SK-N-SH (cell line): Measurements from ENCODE around the gene LLGL1. TPM values are rescaled to one million over a fixed set of nuclear protein-coding genes. Genes with fewer than 3 reads are reported as not detected.

Experiments used
- CTCF ChIA-PET: fragments of 300-600, 350-600 bp; formaldehyde crosslinking; extraction: SDS; loops from one replicate; lab custom pipeline; 2021; lab: Yijun Ruan, JAX
- POLR2A ChIA-PET: fragments of 350-600 bp; sonication (Branson Sonifier 250); formaldehyde crosslinking; extraction: SDS; loops from one replicate; lab custom pipeline; 2020; ENCODE audit warnings: antibody characterized with exemption, inconsistent platforms; lab: Yijun Ruan, JAX
- DNase-seq: peaks from one replicate; pipeline ENCODE4 v3.0.0; 2012
- H2AFZ ChIP-seq: fragments of 200-600 bp; sonication (generic); 2 replicates; pipeline ENCODE4 v1.8.1; 2016; ENCODE audit warnings: antibody characterized with exemption, mild to moderate bottlenecking, low read depth
- H3F3A ChIP-seq: fragments of 200-600 bp; sonication (generic); replicated peaks from 2 replicates; pipeline ENCODE3; 2016; ENCODE audit warnings: antibody characterized with exemption, mild to moderate bottlenecking; ENCODE audit not compliant: insufficient read depth
- H3K27ac ChIP-seq, 2 experiments: fragments of 200-500 bp in 1 of 2; fragments of 200-600 bp in 1 of 2; sonication (Bioruptor generic) in 1 of 2; sonication (generic), shearing (Covaris generic) in 1 of 2; 2 replicates each; pipeline versions ENCODE4 v1.5.1 to v1.6.1; 2014 to 2016; ENCODE audit warnings: low read depth in 2 of 2, inconsistent platforms in 1 of 2, low read length in 1 of 2, mild to moderate bottlenecking in 1 of 2, mixed read lengths in 1 of 2
- H3K27me3 ChIP-seq: fragments of 200-600 bp; sonication (generic), shearing (Covaris generic); 2 replicates; pipeline ENCODE4 v1.6.1; 2016; ENCODE audit warnings: mixed run types; ENCODE audit not compliant: insufficient read depth
- H3K36me3 ChIP-seq, 2 experiments: fragments of 200-500 bp in 1 of 2; fragments of 200-600 bp in 1 of 2; sonication (Bioruptor generic) in 1 of 2; sonication (generic) in 1 of 2; replicated peaks in 1 of 2; 2 replicates each; pipeline versions ENCODE3 to v1.5.1; 2014 to 2016; ENCODE audit warnings: low read length in 1 of 2, mild to moderate bottlenecking in 1 of 2; ENCODE audit not compliant: insufficient read depth in 2 of 2, control insufficient read depth in 1 of 2
- H3K4me1 ChIP-seq, 2 experiments: fragments of 200-500 bp in 1 of 2; fragments of 200-600 bp in 1 of 2; sonication (Bioruptor generic) in 1 of 2; sonication (generic), shearing (Covaris generic) in 1 of 2; 2 replicates each; pipeline versions ENCODE4 v1.5.1 to v1.6.1; 2014 to 2016; ENCODE audit warnings: low read depth in 1 of 2, low read length in 1 of 2, mixed run types in 1 of 2; ENCODE audit not compliant: insufficient read depth in 2 of 2, control insufficient read depth in 1 of 2
- H3K4me2 ChIP-seq: fragments of 200-600 bp; sonication (generic), shearing (Covaris generic); 2 replicates; pipeline ENCODE4 v1.6.1; 2017; ENCODE audit warnings: mixed run types
- H3K4me3 ChIP-seq, 2 experiments: fragments of 200-500 bp in 1 of 2; fragments of 200-600 bp in 1 of 2; sonication (Bioruptor generic) in 1 of 2; sonication (generic), shearing (Covaris generic) in 1 of 2; 2 replicates each; pipeline versions ENCODE4 v1.5.1 to v1.8.1; 2014 to 2016; ENCODE audit warnings: low read depth in 2 of 2, inconsistent platforms in 1 of 2, low read length in 1 of 2, mild to moderate bottlenecking in 1 of 2, mixed read lengths in 1 of 2, moderate library complexity in 1 of 2
- H3K79me2 ChIP-seq: fragments of 200-600 bp; sonication (generic); 2 replicates; pipeline ENCODE4 v1.8.1; 2017; ENCODE audit warnings: mild to moderate bottlenecking; ENCODE audit not compliant: insufficient read depth
- H3K9ac ChIP-seq: fragments of 200-600 bp; sonication (generic); 2 replicates; pipeline ENCODE4 v1.6.1; 2017; ENCODE audit warnings: mixed run types
- H3K9me2 ChIP-seq: fragments of 200-600 bp; sonication (generic); 2 replicates; pipeline ENCODE4 v1.6.1; 2017; ENCODE audit warnings: mixed run types
- H3K9me3 ChIP-seq: fragments of 200-600 bp; sonication (generic); 2 replicates; pipeline ENCODE4 v1.6.1; 2017; ENCODE audit warnings: mixed run types, mild to moderate bottlenecking, moderate library complexity
- H4K20me1 ChIP-seq: fragments of 200-600 bp; sonication (generic); 2 replicates; pipeline ENCODE4 v1.6.1; 2017; ENCODE audit warnings: mild to moderate bottlenecking, mixed run types; ENCODE audit not compliant: insufficient read depth
- CHD2 ChIP-seq: fragments of 150-350 bp; IDR thresholded peaks from 2 replicates; pipeline ENCODE4 v1.6.1; 2018; ENCODE audit warnings: low read length; ENCODE audit not compliant: partially characterized antibody
- FOXJ3 ChIP-seq: sonication (generic); formaldehyde crosslinking; IDR thresholded peaks from 2 replicates; pipeline ENCODE4 v1.5.1; 2020; ENCODE audit warnings: mild to moderate bottlenecking, missing genetic modification reagents
- FOXM1 ChIP-seq: IDR thresholded peaks from 2 replicates; pipeline ENCODE4 v1.4.0; 2012; ENCODE audit warnings: low read depth, mild to moderate bottlenecking
- GABPA ChIP-seq: IDR thresholded peaks from 2 replicates; pipeline ENCODE4 v1.4.0; 2012; ENCODE audit warnings: low read depth, mild to moderate bottlenecking
- IRF3 ChIP-seq: fragments of 150-350 bp; IDR thresholded peaks from 2 replicates; pipeline ENCODE4 v1.6.1; 2016; ENCODE audit warnings: mild to moderate bottlenecking, low read depth, low read length
- RCOR1 ChIP-seq: fragments of 150-350 bp; IDR thresholded peaks from 2 replicates; pipeline ENCODE4 v1.6.1; 2017; ENCODE audit warnings: antibody characterized with exemption, low read length
- SMC3 ChIP-seq: IDR thresholded peaks from 2 replicates; pipeline ENCODE4 v1.6.1; 2012; ENCODE audit warnings: low read depth, low read length, improper control_type of control experiment
- TAF1 ChIP-seq: IDR thresholded peaks from 2 replicates; pipeline ENCODE4 v1.6.1; 2012; ENCODE audit warnings: low read depth, mild to moderate bottlenecking, low read length, moderate library complexity, borderline replicate concordance
- TCF12 ChIP-seq: IDR thresholded peaks from 2 replicates; pipeline ENCODE4 v1.4.0; 2012
- TEAD4 ChIP-seq: IDR thresholded peaks from 2 replicates; pipeline ENCODE4 v1.4.0; 2012; ENCODE audit warnings: mild to moderate bottlenecking, borderline replicate concordance; ENCODE audit not compliant: insufficient read depth
- USF2 ChIP-seq: fragments of 150-350 bp; IDR thresholded peaks from 2 replicates; pipeline ENCODE4 v1.6.1; 2017; ENCODE audit warnings: antibody characterized with exemption, low read length, low read depth, borderline replicate concordance
- YY1 ChIP-seq: IDR thresholded peaks from 2 replicates; pipeline ENCODE4 v1.4.0; 2012; ENCODE audit warnings: low read depth, mild to moderate bottlenecking
- WGBS: methylation state at CpG from one replicate; pipeline ENCODE4 v1.1.6; 2017; ENCODE audit warnings: low lambda C conversion rate; 5-methylcytosine and 5-hydroxymethylcytosine counted together
- polyA plus RNA-seq, 3 experiments: library from polyadenylated mRNA; depleted of rRNA; stranded (reverse); fragments of >200 nt; gene quantifications; 2 replicates each; pipeline ENCODE4 v1.2.3, GENCODE V29; 2012
- TF ChIP-seq, protein P1 (sequence below): fragments of 200-600 bp; sonication (generic); IDR thresholded peaks from 2 replicates; pipeline ENCODE4 v1.6.1; 2017; ENCODE audit warnings: antibody characterized with exemption, mild to moderate bottlenecking, moderate library complexity

The LLGL1 gene
- polyA plus RNA-seq, 1 of the 3 experiments (the other 2 are of a cell fraction) = 31.4 TPM

- H3K4me1 ChIP-seq = peaks cover 8 to 35% of the 10 kb centered on the region in 2 experiments; a peak in 2 of 4 replicates
- CTCF ChIA-PET = interaction anchor here (0.6 to 3.6 kb wide), 4 partner anchors 10 to 28 kb away, joined by 3 to 21 read pairs (median 4); no protein-coding TSS in a partner anchor
- H3K27me3 ChIP-seq = no peaks in the 10 kb centered on the region
- peak overlapping the region; percentile 99 for H3K9ac ChIP-seq
- POLR2A ChIA-PET = no interaction called here
- H3F3A ChIP-seq = peaks cover 12% of the 10 kb centered on the region
- peak overlapping the region; percentile 85 to 95 for H3K4me3 ChIP-seq
- H3K9me3 ChIP-seq = no peaks in the 10 kb centered on the region
- no peak for TF ChIP-seq TCF12
- TF ChIP-seq, protein P1, sequence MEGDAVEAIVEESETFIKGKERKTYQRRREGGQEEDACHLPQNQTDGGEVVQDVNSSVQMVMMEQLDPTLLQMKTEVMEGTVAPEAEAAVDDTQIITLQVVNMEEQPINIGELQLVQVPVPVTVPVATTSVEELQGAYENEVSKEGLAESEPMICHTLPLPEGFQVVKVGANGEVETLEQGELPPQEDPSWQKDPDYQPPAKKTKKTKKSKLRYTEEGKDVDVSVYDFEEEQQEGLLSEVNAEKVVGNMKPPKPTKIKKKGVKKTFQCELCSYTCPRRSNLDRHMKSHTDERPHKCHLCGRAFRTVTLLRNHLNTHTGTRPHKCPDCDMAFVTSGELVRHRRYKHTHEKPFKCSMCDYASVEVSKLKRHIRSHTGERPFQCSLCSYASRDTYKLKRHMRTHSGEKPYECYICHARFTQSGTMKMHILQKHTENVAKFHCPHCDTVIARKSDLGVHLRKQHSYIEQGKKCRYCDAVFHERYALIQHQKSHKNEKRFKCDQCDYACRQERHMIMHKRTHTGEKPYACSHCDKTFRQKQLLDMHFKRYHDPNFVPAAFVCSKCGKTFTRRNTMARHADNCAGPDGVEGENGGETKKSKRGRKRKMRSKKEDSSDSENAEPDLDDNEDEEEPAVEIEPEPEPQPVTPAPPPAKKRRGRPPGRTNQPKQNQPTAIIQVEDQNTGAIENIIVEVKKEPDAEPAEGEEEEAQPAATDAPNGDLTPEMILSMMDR = no peak
- 0 out of 2 replicates have a peak, but pooled peaks have one; percentile 32 for TF ChIP-seq FOXJ3 (CRISPR knock-in tag)
- TF ChIP-seq YY1 = no peak
- TF ChIP-seq GABPA = no peak
- H4K20me1 ChIP-seq = peaks cover 36% of the 10 kb centered on the region
- peak overlapping the region; percentile 94 for H3K4me2 ChIP-seq
- WGBS = 28% methylated on average over 15 of the region's 18 CpGs
- H3K9me2 ChIP-seq = no peaks in the 10 kb centered on the region
- peak overlapping the region; percentile 91 to 93 for H3K27ac ChIP-seq
- H2AFZ ChIP-seq = peak overlapping the region; percentile 92; the same call in 1 of the 2 replicates
- peaks cover 15 to 41% of the 10 kb centered on the region in 2 experiments for H3K36me3 ChIP-seq
- H3K79me2 ChIP-seq = peaks cover 55% of the 10 kb centered on the region
- DNase-seq = peak; percentile 70
These were observed 32.0 kb downstream of the LLGL1 start for GRCh38 chr17:18257268-18257981.

DNA sequence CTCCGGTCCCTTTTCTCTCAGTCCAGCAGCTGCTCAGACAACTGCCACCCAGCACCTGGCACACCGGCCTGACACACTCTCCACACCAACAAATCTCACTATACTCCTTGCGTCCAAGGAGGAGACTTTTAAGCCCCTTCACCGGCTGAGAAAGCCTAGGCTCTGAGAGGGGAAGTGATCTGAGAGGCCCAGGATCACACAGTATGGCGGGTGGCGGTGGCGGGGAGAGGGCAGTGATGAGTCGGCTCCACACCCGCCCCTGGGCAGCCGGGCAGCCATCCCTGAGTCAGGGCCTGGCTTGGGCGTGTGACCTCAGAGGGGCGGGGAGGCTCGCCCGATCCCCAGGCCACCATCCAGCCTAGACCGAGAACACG is 32.5 kb downstream of the LLGL1 start:
- Histone ChIP-seq H3K4me3 (peak overlapping the region; percentile 85 to 95), H3K4me2 (peak overlapping the region; percentile 94), H3F3A (peaks cover 12% of the 10 kb centered on the region), H3K9me3 (no peaks in the 10 kb centered on the region), H3K9ac (peak overlapping the region; percentile 99)
- POLR2A ChIA-PET = no interaction called here
- no peak for TF ChIP-seq RCOR1
- TF ChIP-seq TEAD4 = no peak
- 0 out of 2 replicates have a peak, but pooled peaks have one; percentile 40 for TF ChIP-seq TAF1
- TF ChIP-seq USF2 = no peak
- TF ChIP-seq IRF3 = no peak
- no peak for TF ChIP-seq FOXM1
- no peak for TF ChIP-seq SMC3
- no peak for TF ChIP-seq CHD2
- TF ChIP-seq YY1 = peak; percentile 68; the same call in 1 of the 2 replicates
- TF ChIP-seq, all 33 proteins: peak for 2
- peak; percentile 93 for DNase-seq
- 0% methylated on average over 10 of the region's 16 CpGs for WGBS
- H3K79me2 ChIP-seq = peaks cover 60% of the 10 kb centered on the region
- CTCF ChIA-PET = interaction anchor here (1.6 to 3.6 kb wide), 2 partner anchors 10 to 11 kb away, joined by 4 to 21 read pairs; no protein-coding TSS in a partner anchor
- no peaks in the 10 kb centered on the region for H3K9me2 ChIP-seq
- peak overlapping the region; percentile 92; the same call in 1 of the 2 replicates for H2AFZ ChIP-seq
- H3K27ac ChIP-seq = peak overlapping the region; percentile 91 to 93
- peaks cover 15 to 37% of the 10 kb centered on the region in 2 experiments for H3K36me3 ChIP-seq
- peaks cover 36% of the 10 kb centered on the region for H4K20me1 ChIP-seq
- peaks cover 8 to 35% of the 10 kb centered on the region in 2 experiments; a peak in 2 of 4 replicates for H3K4me1 ChIP-seq
- H3K27me3 ChIP-seq = no peaks in the 10 kb centered on the region
